ENCODE results near the gene CTU1. TPM values are rescaled to one million over a fixed set of nuclear protein-coding genes. Genes with fewer than 3 reads are reported as not detected.

The CTU1 gene
- total and polyA plus RNA-seq, 2 of the 4 experiments (the other 2 are of a cell fraction): 2.0 to 3.3 TPM

DNA sequence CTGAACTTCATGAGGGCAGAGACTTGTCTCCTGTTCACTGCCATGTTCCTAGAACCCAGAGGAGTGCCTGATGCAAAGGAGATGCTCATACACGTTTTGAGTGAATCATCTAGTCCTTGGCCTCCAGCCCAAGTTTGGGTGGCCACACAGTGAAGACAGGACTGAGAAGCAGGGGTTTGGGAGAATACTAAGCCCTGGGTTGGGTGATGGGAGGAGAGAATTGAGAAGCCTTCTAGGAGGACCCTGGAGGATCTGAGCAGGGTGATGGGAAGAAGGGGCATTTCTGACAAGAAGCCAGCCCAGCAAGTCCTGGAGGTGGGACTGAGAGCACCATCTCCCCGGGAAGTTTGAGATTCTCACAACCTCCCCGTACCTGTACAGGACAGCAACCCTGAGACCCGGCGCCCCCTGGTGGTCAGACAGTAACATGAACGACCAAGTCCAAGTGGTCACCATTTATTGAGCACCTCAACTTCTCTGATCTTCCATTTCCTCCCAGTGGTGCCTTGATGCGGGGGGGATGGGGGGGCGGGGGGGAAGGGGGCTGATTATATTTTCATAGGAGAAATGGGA lies 11.0 kb downstream of the CTU1 start:
- Histone ChIP-seq H3K9me3 (ENCODE audit: control insufficient read depth, insufficient read depth, low read length) (no peaks in the 10 kb centered on the region), H4K91ac (ENCODE audit: insufficient read depth, low read depth, low read length) (no peak overlapping the region), H3K9me1 (ENCODE audit: insufficient read depth, low read length) (no peaks in the 10 kb centered on the region; the same call in 1 of the 2 replicates), H4K20me1 (ENCODE audit: insufficient read depth, low read length) (peaks cover 23% of the 10 kb centered on the region), H3K9ac (ENCODE audit: low read depth, low read length) (no peak overlapping the region), H3K56ac (ENCODE audit: extremely low read depth, insufficient read depth, low read length) (no peak overlapping the region), H3K18ac (ENCODE audit: low read depth, low read length) (no peak overlapping the region), H3K23ac (ENCODE audit: low read depth, low read length) (no peak overlapping the region), H2AFZ (replicated peaks; ENCODE audit: low read length, poor library complexity) (peak overlapping the region; percentile 39), H2BK120ac (ENCODE audit: low read depth, low read length) (no peak overlapping the region), H4K8ac (ENCODE audit: low read depth in 2 of 2, low read length in 2 of 2) (no peak overlapping the region), H3K27me3 (ENCODE audit: control insufficient read depth, insufficient read depth, low read length) (no peaks in the 10 kb centered on the region), H2BK20ac (ENCODE audit: low read depth, low read length) (no peak overlapping the region), H3K4me1 (ENCODE audit: control insufficient read depth, insufficient read depth, low read length) (peaks cover 3% of the 10 kb centered on the region; the same call in 1 of the 2 replicates), H3K79me1 (ENCODE audit: low read depth in 1 of 2, low read length in 2 of 2) (peaks cover under 1 to 30% of the 10 kb centered on the region in 2 experiments; a peak in 3 of 4 replicates), H2AK5ac (ENCODE audit: low read depth, low read length) (no peak overlapping the region), H3K4ac (ENCODE audit: low read depth, low read length) (no peak overlapping the region), H3K36me3 (ENCODE audit: control insufficient read depth, insufficient read depth, low read length) (peaks cover 13% of the 10 kb centered on the region), H2BK15ac (ENCODE audit: low read depth, low read length) (no peak overlapping the region), H3K4me3 (ENCODE audit: insufficient read depth, low read depth, low read length) (no peak overlapping the region), H4K5ac (ENCODE audit: low read depth, low read length) (no peak overlapping the region), H2BK5ac (ENCODE audit: low read depth, low read length, poor library complexity, severe bottlenecking) (no peak overlapping the region), H3K4me2 (ENCODE audit: low read depth, low read length) (no peak overlapping the region), H3K27ac (ENCODE audit: insufficient read depth, low read length) (no peak overlapping the region), H2AK9ac (replicated peaks; ENCODE audit: low read depth, low read length, poor library complexity) (peak overlapping the region; percentile 65), H3K14ac (replicated peaks; ENCODE audit: low read depth, low read length) (no peak overlapping the region)
- BruUV-seq (replicated peaks): no TSS peak
- intact Hi-C loops (cut with micrococcal nuclease): loop anchor here (5.0 kb wide), 1 partner anchor 165 kb away; no protein-coding TSS in a partner anchor
- dilution Hi-C loops (cut with HindIII; ENCODE audit: low sequenced_read_pairs, unreplicated experiment): no loop called here
- in situ Hi-C loops (cut with MboI; ENCODE audit: low sequenced_read_pairs): no loop called here
- POLR2A ChIA-PET (ENCODE audit: unreplicated experiment): no interaction called here
- ATAC-seq (ENCODE audit: low read depth) (peak; percentile 54), DNase-seq (peak; percentile 62)
- WGBS, 2 experiments (ENCODE audit: extremely low coverage in 2 of 2, insufficient read length in 1 of 2): no CpG with 5 or more reads among the region's 8 CpGs
- no peak for TF ChIP-seq CEBPB (IDR thresholded peaks at IDR 0.05; ENCODE audit: low read depth, low read length)
- no peak for TF ChIP-seq FOS (IDR thresholded peaks at IDR 0.05; ENCODE audit: low read depth, low read length)
- peak; percentile 18; the same call in 1 of the 2 replicates for TF ChIP-seq SMC3 (IDR thresholded peaks at IDR 0.05; ENCODE audit: low read depth, low read length)
- no peak for TF ChIP-seq POLR2A (IDR thresholded peaks at IDR 0.05; ENCODE audit: low read depth, low read length)
- no peak for TF ChIP-seq RFX5 (IDR thresholded peaks at IDR 0.05; ENCODE audit: low read depth, low read length)
- no peak for TF ChIP-seq NFE2L2 (IDR thresholded peaks at IDR 0.05; ENCODE audit: low read depth, low read length)
- TF ChIP-seq BHLHE40 (IDR thresholded peaks at IDR 0.05; ENCODE audit: low read depth, low read length): no peak
- TF ChIP-seq MAFK (IDR thresholded peaks at IDR 0.05; ENCODE audit: low read depth, low read length): no peak
- TF ChIP-seq CTCF (conservative IDR thresholded peaks at IDR 0.05; ENCODE audit: low read depth, low read length): peak; percentile 55
- no peak for TF ChIP-seq MXI1 (IDR thresholded peaks at IDR 0.05; ENCODE audit: borderline replicate concordance, low read depth, low read length)
- no peak for TF ChIP-seq CHD1 (IDR thresholded peaks at IDR 0.05; ENCODE audit: low read depth, low read length)
- TF ChIP-seq, protein P1, sequence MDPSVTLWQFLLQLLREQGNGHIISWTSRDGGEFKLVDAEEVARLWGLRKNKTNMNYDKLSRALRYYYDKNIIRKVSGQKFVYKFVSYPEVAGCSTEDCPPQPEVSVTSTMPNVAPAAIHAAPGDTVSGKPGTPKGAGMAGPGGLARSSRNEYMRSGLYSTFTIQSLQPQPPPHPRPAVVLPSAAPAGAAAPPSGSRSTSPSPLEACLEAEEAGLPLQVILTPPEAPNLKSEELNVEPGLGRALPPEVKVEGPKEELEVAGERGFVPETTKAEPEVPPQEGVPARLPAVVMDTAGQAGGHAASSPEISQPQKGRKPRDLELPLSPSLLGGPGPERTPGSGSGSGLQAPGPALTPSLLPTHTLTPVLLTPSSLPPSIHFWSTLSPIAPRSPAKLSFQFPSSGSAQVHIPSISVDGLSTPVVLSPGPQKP (IDR thresholded peaks at IDR 0.05; ENCODE audit: borderline replicate concordance, low read depth, low read length): no peak
- no peak for TF ChIP-seq RCOR1 (IDR thresholded peaks at IDR 0.05; ENCODE audit: insufficient replicate concordance, low read length)
- TF ChIP-seq, protein P2, sequence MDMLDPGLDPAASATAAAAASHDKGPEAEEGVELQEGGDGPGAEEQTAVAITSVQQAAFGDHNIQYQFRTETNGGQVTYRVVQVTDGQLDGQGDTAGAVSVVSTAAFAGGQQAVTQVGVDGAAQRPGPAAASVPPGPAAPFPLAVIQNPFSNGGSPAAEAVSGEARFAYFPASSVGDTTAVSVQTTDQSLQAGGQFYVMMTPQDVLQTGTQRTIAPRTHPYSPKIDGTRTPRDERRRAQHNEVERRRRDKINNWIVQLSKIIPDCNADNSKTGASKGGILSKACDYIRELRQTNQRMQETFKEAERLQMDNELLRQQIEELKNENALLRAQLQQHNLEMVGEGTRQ (IDR thresholded peaks at IDR 0.05; ENCODE audit: low read depth, low read length): no peak
- TF ChIP-seq MAZ (IDR thresholded peaks at IDR 0.05; ENCODE audit: borderline replicate concordance, low read depth, low read length): no peak
- TF ChIP-seq RAD21 (IDR thresholded peaks at IDR 0.05; ENCODE audit: low read length): peak; percentile 41
- CTCF ChIA-PET: no interaction called here

Data from IMR-90 (cell line).